Gastrocnemius medialis (tissue), 4 donors: ENCODE data around the gene RSAD2. TPM values are rescaled to one million over a fixed set of nuclear protein-coding genes. Genes with fewer than 3 reads are reported as not detected.
"Not testable (repeated sequence)": the region's sequence is repeated elsewhere in the genome, so short reads cannot be mapped to it uniquely, and the experiment has no call there.

Source experiments
- ATAC-seq, 2 donors: fragments of 150-250 bp; one replicate each; pipeline ENCODE4 v1.9.1; 2016
- DNase-seq, 2 donors: peaks; one replicate each; pipeline ENCODE4 v3.0.0-alpha.2; 2019
- H3K27ac ChIP-seq, 4 donors: fragments of 200-600 bp; sonication (generic); 1 replicate in 1 of 4; 2 replicates in 3 of 4; pipeline ENCODE4 v1.5.1; 2016 to 2018; ENCODE audit warnings: mild to moderate bottlenecking in 2 of 4, moderate library complexity in 1 of 4
- H3K27me3 ChIP-seq, 3 donors: fragments of 200-600 bp; sonication (generic) in 2 of 3; 1 replicate in 1 of 3; 2 replicates in 2 of 3; pipeline versions ENCODE4 v1.5.1 to v1.6.0; 2016 to 2019; ENCODE audit warnings: mild to moderate bottlenecking in 1 of 3, moderate library complexity in 1 of 3
- H3K36me3 ChIP-seq, 2 donors: fragments of 200-600 bp; sonication (generic) in 1 of 2; one replicate each; pipeline ENCODE4 v1.5.1; 2017 to 2018
- H3K4me1 ChIP-seq, 2 donors: fragments of 200-600 bp; sonication (generic) in 1 of 2; one replicate each; pipeline ENCODE4 v1.5.1; 2016 to 2017; ENCODE audit warnings: mild to moderate bottlenecking in 2 of 2
- H3K4me3 ChIP-seq, 4 donors: fragments of 200-600 bp; sonication (generic) in 3 of 4; 1 replicate in 1 of 4; 2 replicates in 3 of 4; pipeline ENCODE4 v1.5.1; 2016 to 2019; ENCODE audit warnings: mild to moderate bottlenecking in 2 of 4
- H3K9me3 ChIP-seq, 3 donors: fragments of 200-600 bp; sonication (generic) in 2 of 3; 1 replicate in 1 of 3; 2 replicates in 2 of 3; pipeline ENCODE4 v1.5.1; 2016 to 2019
- POLR2A ChIP-seq, 2 donors: fragments of 450-650 bp; IDR thresholded peaks; one replicate each; pipeline ENCODE4 v1.6.1; 2017; ENCODE audit warnings: antibody characterized with exemption in 2 of 2, mild to moderate bottlenecking in 2 of 2, moderate library complexity in 2 of 2
- in situ Hi-C, 4 donors: fragments of 200-750 bp; cut with MboI; loops; one replicate each; pipeline versions ENCODE4 v1.15.0 to v1.8.0; 2017; ENCODE audit warnings: low sequenced_read_pairs in 4 of 4
- intact Hi-C: fragments of 100-400 bp; cut with DNase I; formaldehyde crosslinking; loops from one replicate; pipeline ENCODE4 v1.15.1; 2023; ENCODE audit warnings: low total_unique reads
- total RNA-seq, 4 donors: library from RNA; depleted of rRNA; stranded (reverse); fragments of >200 nt; gene quantifications; one replicate each; pipeline versions ENCODE4 v1.1.0 to v1.2.3, GENCODE V29; 2016
- TF ChIP-seq, protein P1 (sequence below), 5 experiments: fragments of 450-650 bp in 3 of 5; fragments of 200-600 bp in 2 of 5; sonication (generic) in 2 of 5; IDR thresholded peaks in 4 of 5; conservative IDR thresholded peaks in 1 of 5; 1 replicate in 4 of 5; 2 replicates in 1 of 5; pipeline ENCODE4 v1.5.1; 2016 to 2019; ENCODE audit warnings: antibody characterized with exemption in 5 of 5, mild to moderate bottlenecking in 3 of 5, moderate library complexity in 3 of 5

RSAD2 gene
- total RNA-seq, 4 donors from 2014 or later, result 1.2 to 4.2 (median 2.9) TPM

DNA sequence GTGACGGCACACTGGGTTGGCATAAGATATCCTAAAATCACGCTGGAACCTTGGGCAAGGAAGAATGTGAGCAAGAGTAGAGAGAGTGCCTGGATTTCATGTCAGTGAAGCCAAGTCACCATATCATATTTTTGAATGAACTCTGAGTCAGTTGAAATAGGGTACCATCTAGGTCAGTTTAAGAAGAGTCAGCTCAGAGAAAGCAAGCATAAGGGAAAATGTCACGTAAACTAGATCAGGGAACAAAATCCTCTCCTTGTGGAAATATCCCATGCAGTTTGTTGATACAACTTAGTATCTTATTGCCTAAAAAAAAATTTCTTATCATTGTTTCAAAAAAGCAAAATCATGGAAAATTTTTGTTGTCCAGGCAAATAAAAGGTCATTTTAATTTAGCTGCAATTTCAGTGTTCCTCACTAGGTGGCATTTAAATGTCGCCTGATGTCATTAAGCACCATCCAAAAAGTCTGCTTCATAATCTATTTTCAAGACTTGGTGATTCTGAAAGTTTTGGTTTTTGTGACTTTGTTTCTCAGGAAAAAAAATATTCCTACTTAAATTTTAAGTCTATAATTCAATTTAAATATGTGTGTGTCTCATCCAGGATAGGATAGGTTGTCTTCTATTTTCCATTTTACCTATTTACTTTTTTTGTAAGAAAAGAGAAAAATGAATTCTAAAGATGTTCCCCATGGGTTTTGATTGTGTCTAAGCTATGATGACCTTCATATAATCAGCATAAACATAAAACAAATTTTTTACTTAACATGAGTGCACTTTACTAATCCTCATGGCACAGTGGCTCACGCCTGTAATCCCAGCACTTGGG lies 19.6 kb downstream of the RSAD2 start:
- H3K4me1 ChIP-seq, result no peaks in the 10 kb centered on the region
- TF ChIP-seq, protein P1, sequence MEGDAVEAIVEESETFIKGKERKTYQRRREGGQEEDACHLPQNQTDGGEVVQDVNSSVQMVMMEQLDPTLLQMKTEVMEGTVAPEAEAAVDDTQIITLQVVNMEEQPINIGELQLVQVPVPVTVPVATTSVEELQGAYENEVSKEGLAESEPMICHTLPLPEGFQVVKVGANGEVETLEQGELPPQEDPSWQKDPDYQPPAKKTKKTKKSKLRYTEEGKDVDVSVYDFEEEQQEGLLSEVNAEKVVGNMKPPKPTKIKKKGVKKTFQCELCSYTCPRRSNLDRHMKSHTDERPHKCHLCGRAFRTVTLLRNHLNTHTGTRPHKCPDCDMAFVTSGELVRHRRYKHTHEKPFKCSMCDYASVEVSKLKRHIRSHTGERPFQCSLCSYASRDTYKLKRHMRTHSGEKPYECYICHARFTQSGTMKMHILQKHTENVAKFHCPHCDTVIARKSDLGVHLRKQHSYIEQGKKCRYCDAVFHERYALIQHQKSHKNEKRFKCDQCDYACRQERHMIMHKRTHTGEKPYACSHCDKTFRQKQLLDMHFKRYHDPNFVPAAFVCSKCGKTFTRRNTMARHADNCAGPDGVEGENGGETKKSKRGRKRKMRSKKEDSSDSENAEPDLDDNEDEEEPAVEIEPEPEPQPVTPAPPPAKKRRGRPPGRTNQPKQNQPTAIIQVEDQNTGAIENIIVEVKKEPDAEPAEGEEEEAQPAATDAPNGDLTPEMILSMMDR (IDR thresholded peaks at IDR 0.05 in 4 of 5, conservative IDR thresholded peaks at IDR 0.05 in 1 of 5), result peak; percentile 56 to 81 (median 68)
- no peak for TF ChIP-seq POLR2A (IDR thresholded peaks at IDR 0.05)
- no peak overlapping the region for H3K27ac ChIP-seq
- in situ Hi-C loops (loop anchor here in 1 of 4 donors (5.0 kb wide), 1 partner anchor 145 kb away; no protein-coding TSS in a partner anchor), intact Hi-C loops (loop anchor here (1.0 kb wide), 1 partner anchor 147 kb away; no protein-coding TSS in a partner anchor)
- no peak for DNase-seq
- no peaks in the 10 kb centered on the region for H3K36me3 ChIP-seq
- no peaks in the 10 kb centered on the region for H3K27me3 ChIP-seq
- peak; percentile 66 for ATAC-seq
- no peak overlapping the region for H3K4me3 ChIP-seq
- H3K9me3 ChIP-seq, result no peaks in the 10 kb centered on the region

DNA sequence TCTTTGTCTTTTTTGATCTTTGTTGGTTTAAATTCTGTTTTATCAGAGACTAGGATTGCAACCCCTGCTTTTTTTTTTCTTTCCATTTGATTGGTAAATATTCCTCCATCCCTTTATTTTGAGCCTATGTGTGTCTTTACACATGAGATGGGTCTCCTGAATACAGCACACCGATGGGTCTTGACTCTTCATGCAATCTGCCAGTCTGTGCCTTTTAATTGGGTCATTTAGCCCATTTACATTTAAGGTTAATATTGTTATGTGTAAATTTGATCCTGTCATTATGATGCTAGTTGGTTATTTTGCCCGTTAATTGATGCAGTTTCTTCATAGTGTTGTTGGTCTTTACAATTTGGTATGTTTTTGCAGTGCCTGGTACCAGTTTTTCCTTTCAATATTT lies 25.0 kb downstream of the RSAD2 start:
- H3K4me1 ChIP-seq, H3K36me3 ChIP-seq, H3K27me3 ChIP-seq, ATAC-seq, H3K9me3 ChIP-seq, DNase-seq, H3K4me3 ChIP-seq, H3K27ac ChIP-seq, intact Hi-C loops: not testable (repeated sequence)
- in situ Hi-C loops, result loop anchor here in 2 of 4 donors (5.0 to 10.0 kb wide), 2 partner anchors 140 to 142 kb away; no protein-coding TSS in a partner anchor

DNA sequence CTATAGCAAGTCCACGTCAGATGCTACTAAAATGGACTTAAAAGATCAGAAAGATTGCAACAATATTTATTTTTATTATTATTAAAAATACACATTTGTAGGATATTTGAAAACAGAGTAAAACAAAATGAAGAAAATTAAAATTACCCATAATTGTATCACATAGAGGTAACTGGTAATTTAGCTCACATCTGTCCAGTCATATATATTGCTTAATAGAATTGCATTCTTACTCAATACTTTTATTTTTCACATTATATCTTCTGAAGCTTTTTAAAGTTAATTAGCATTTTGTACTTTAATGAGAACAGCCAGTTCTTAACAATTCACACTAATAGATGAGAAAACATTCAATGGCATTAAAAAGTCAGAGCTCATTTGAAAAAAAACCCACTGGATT lies 28.1 kb downstream of the RSAD2 start:
- no peaks in the 10 kb centered on the region for H3K4me1 ChIP-seq
- in situ Hi-C loops, result loop anchor here in 2 of 4 donors (5.0 to 10.0 kb wide), 2 partner anchors 137 to 139 kb away; no protein-coding TSS in a partner anchor
- TF ChIP-seq, protein P1 (IDR thresholded peaks at IDR 0.05 in 4 of 5, conservative IDR thresholded peaks at IDR 0.05 in 1 of 5), result no peak
- no peak for TF ChIP-seq POLR2A (IDR thresholded peaks at IDR 0.05)

DNA sequence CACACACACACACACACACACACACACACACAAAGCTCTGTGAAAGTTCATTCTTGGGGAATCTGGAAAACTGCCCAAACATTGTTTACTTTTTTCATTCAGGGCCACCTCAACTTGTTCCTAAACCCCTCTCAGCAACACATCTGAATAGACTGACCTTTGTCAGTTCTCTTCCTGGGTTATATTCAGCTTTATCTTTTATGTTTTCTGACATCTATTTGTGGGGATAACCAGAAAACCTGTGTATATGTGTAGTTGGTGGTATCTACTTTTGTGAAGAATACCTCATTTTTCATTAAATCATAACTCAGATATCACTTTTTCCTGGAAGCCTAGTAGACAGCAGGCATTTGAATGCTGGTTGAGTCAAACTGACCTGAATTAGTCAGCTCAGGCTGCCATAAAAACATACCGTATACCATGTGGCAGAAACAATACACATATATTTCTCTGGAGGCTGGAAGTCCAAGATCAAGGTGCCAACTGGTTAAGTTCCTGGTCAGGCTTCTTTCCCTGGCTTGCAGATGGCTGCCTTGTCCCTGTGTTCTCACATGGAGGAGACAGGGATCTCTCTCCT lies 28.7 kb downstream of the RSAD2 start:
- ATAC-seq, result no peak
- TF ChIP-seq, protein P1 (IDR thresholded peaks at IDR 0.05 in 4 of 5, conservative IDR thresholded peaks at IDR 0.05 in 1 of 5), result no peak
- TF ChIP-seq POLR2A (IDR thresholded peaks at IDR 0.05), result no peak
- H3K4me3 ChIP-seq, result no peak overlapping the region
- H3K27ac ChIP-seq, result no peak overlapping the region
- no peaks in the 10 kb centered on the region for H3K27me3 ChIP-seq
- no peak for DNase-seq
- no peaks in the 10 kb centered on the region for H3K9me3 ChIP-seq
- no peaks in the 10 kb centered on the region for H3K36me3 ChIP-seq
- in situ Hi-C loops, result loop anchor here in 2 of 4 donors (5.0 to 10.0 kb wide), 2 partner anchors 136 to 139 kb away; no protein-coding TSS in a partner anchor
- H3K4me1 ChIP-seq, result no peaks in the 10 kb centered on the region
- intact Hi-C loops, result no loop called here

More for the DNA sequence above, 28.1 kb downstream of the RSAD2 start:
- ATAC-seq, result no peak
- Histone ChIP-seq H3K9me3 (no peaks in the 10 kb centered on the region), H3K27ac (no peak overlapping the region), H3K36me3 (no peaks in the 10 kb centered on the region), H3K4me3 (no peak overlapping the region), H3K27me3 (no peaks in the 10 kb centered on the region)
- intact Hi-C loops, result no loop called here
- DNase-seq, result no peak

DNA sequence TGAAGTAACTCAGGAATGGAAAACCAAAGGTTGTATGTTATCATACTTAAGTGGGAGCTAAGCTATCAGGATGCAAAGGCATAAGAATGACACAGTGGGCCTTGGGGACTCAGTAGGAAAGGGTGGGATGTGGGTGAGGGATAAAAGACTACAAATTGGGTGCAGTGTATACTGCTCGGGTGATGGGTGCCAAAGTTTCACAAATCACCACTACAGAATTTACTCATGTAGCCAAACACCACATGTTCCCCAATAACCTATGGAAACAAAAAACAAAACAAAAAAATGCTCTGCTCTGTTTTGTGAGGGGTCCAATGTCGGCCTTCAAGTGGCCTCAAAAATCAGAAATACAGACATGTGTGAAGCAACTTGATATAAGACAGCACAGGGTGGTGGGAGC lies 30.7 kb downstream of the RSAD2 start:
- H3K27ac ChIP-seq, result no peak overlapping the region
- H3K9me3 ChIP-seq, result no peaks in the 10 kb centered on the region
- no peak for ATAC-seq
- H3K4me1 ChIP-seq, result no peaks in the 10 kb centered on the region
- TF ChIP-seq, protein P1 (IDR thresholded peaks at IDR 0.05 in 4 of 5, conservative IDR thresholded peaks at IDR 0.05 in 1 of 5), result no peak
- no peak for TF ChIP-seq POLR2A (IDR thresholded peaks at IDR 0.05)
- in situ Hi-C loops (loop anchor here in 2 of 4 donors (5.0 to 10.0 kb wide), 2 partner anchors 134 to 137 kb away; no protein-coding TSS in a partner anchor), intact Hi-C loops (no loop called here)
- H3K36me3 ChIP-seq, result no peaks in the 10 kb centered on the region
- no peak for DNase-seq
- no peaks in the 10 kb centered on the region for H3K27me3 ChIP-seq
- no peak overlapping the region for H3K4me3 ChIP-seq
